D721Med (cell line): Measurements from ENCODE around the gene DNAI1.

Experiments used
- DNase-seq: peaks from one replicate; pipeline ENCODE4 v3.0.0; 2011; ENCODE audit warnings: low spot score; ENCODE audit not compliant: insufficient read length
- FAIRE-seq: peaks from 2 replicates; lab custom pipeline; 2011; peaks lifted over from hg19 to GRCh38; lab: Jason Lieb, UNC
- CTCF ChIP-seq: IDR thresholded peaks from 2 replicates; pipeline ENCODE4 v1.5.1; 2012; ENCODE audit warnings: mild to moderate bottlenecking, control low read depth; ENCODE audit not compliant: insufficient read depth; ENCODE audit errors: missing control alignments

The DNAI1 gene

GRCh38 chr9:34451135-34451534 lies 7.5 kb upstream of the DNAI1 start:
- FAIRE-seq (no peak), DNase-seq (no peak)
- no peak for TF ChIP-seq CTCF

GRCh38 chr9:34451545-34451944 lies 7.1 kb upstream of the DNAI1 start:
- FAIRE-seq (no peak), DNase-seq (no peak)
- TF ChIP-seq CTCF: no peak

- FAIRE-seq (no peak), DNase-seq (no peak)
- TF ChIP-seq CTCF: no peak
These were observed 6.0 kb upstream of the DNAI1 start for GRCh38 chr9:34452568-34452967.

GRCh38 chr9:34454571-34455065 lies 4.0 kb upstream of the DNAI1 start:
- FAIRE-seq: no peak
- no peak for TF ChIP-seq CTCF

GRCh38 chr9:34456151-34456550 lies 2.5 kb upstream of the DNAI1 start:
- no peak for FAIRE-seq
- no peak for DNase-seq
- no peak for TF ChIP-seq CTCF

More at GRCh38 chr9:34454571-34455065, 4.0 kb upstream of the DNAI1 start:
- DNase-seq: no peak

- FAIRE-seq (no peak), DNase-seq (no peak)
- no peak for TF ChIP-seq CTCF
These were observed 1.9 kb upstream of the DNAI1 start for GRCh38 chr9:34456746-34457145.

GRCh38 chr9:34457266-34458012 lies 1.2 kb upstream of the DNAI1 start:
- DNase-seq: peak; percentile 28
- no peak for FAIRE-seq
- no peak for TF ChIP-seq CTCF
